NCI-H1092 (cell line): Measurements from ENCODE around the gene AKAP6.
A peak's percentile ranks its signal among the peaks of the same experiment; 100 is the strongest.
"Not testable (repeated sequence)": the region's sequence is repeated elsewhere in the genome, so short reads cannot be mapped to it uniquely, and the experiment has no call there.

ENCODE experiments used
- DNase-seq: peaks from one replicate; lab custom pipeline; 2025; lab: John Stamatoyannopoulos, UW

Gene AKAP6

GRCh38 chr14:32762886-32763285 lies 433.8 kb downstream of the AKAP6 start:
- DNase-seq: no peak

- no peak for DNase-seq
Observed at GRCh38 chr14:32763673-32764072, 434.6 kb downstream of the AKAP6 start.

GRCh38 chr14:32764131-32764530 lies 435.0 kb downstream of the AKAP6 start:
- DNase-seq: no peak

GRCh38 chr14:32770422-32770821 lies 441.3 kb downstream of the AKAP6 start:
- no peak for DNase-seq

GRCh38 chr14:32774214-32774613 lies 445.1 kb downstream of the AKAP6 start:
- DNase-seq: no peak

GRCh38 chr14:32779840-32780239 lies 450.7 kb downstream of the AKAP6 start:
- no peak for DNase-seq

GRCh38 chr14:32784405-32784804 lies 455.3 kb downstream of the AKAP6 start:
- DNase-seq: no peak

- no peak for DNase-seq
Observed at GRCh38 chr14:32785585-32785984, 456.5 kb downstream of the AKAP6 start.

- no peak for DNase-seq
Observed at GRCh38 chr14:32786886-32787285, 457.8 kb downstream of the AKAP6 start.

- not testable (repeated sequence) for DNase-seq
Observed at GRCh38 chr14:32793033-32793432, 463.9 kb downstream of the AKAP6 start.

GRCh38 chr14:32800320-32800719 lies 471.2 kb downstream of the AKAP6 start:
- no peak for DNase-seq

- no peak for DNase-seq
Observed at GRCh38 chr14:32802295-32802694, 473.2 kb downstream of the AKAP6 start.

GRCh38 chr14:32805979-32806378 lies 476.9 kb downstream of the AKAP6 start:
- no peak for DNase-seq

- DNase-seq: peak; percentile 85
Observed at GRCh38 chr14:32808644-32809043, 479.5 kb downstream of the AKAP6 start.

GRCh38 chr14:32809255-32809654 lies 480.2 kb downstream of the AKAP6 start:
- peak; percentile 37 for DNase-seq

GRCh38 chr14:32813401-32813800 lies 484.3 kb downstream of the AKAP6 start:
- no peak for DNase-seq

GRCh38 chr14:32814721-32815120 lies 485.6 kb downstream of the AKAP6 start:
- DNase-seq: no peak

GRCh38 chr14:32816588-32816987 lies 487.5 kb downstream of the AKAP6 start:
- no peak for DNase-seq

GRCh38 chr14:32817780-32818179 lies 488.7 kb downstream of the AKAP6 start:
- no peak for DNase-seq

- no peak for DNase-seq
Observed at GRCh38 chr14:32818581-32818980, 489.5 kb downstream of the AKAP6 start.

GRCh38 chr14:32820181-32820580 lies 491.1 kb downstream of the AKAP6 start:
- DNase-seq: no peak

GRCh38 chr14:32820682-32821081 lies 491.6 kb downstream of the AKAP6 start:
- DNase-seq: no peak

- no peak for DNase-seq
Observed at GRCh38 chr14:32821964-32822653, 493.0 kb downstream of the AKAP6 start.

GRCh38 chr14:32823706-32824105 lies 494.6 kb downstream of the AKAP6 start:
- no peak for DNase-seq
